Neural cell (in vitro differentiated cells): ENCODE data around the gene ARHGAP10.

Experiments used
- CTCF ChIP-seq: fragments of 450-650 bp; IDR thresholded peaks from 2 replicates; pipeline ENCODE4 v1.5.1; 2014; ENCODE audit warnings: antibody characterized with exemption, mild to moderate bottlenecking, moderate library complexity; ENCODE audit not compliant: poor library complexity, severe bottlenecking
- EP300 ChIP-seq: fragments of 450-650 bp; conservative IDR thresholded peaks from 2 replicates; pipeline ENCODE4 v1.6.1; 2014; ENCODE audit warnings: antibody characterized with exemption, mild to moderate bottlenecking, moderate library complexity; ENCODE audit not compliant: poor library complexity, severe bottlenecking
- EZH2 ChIP-seq: fragments of 200-600, 300-800 bp; shearing (Covaris generic), sonication (generic); IDR thresholded peaks from 2 replicates; pipeline ENCODE4 v1.6.1; 2014; ENCODE audit warnings: antibody characterized with exemption, low read length, borderline replicate concordance, mild to moderate bottlenecking; ENCODE audit not compliant: insufficient read depth, poor library complexity, severe bottlenecking
- POLR2AphosphoS5 ChIP-seq: IDR thresholded peaks from 2 replicates; pipeline ENCODE4 v1.6.1; 2012
- RAD21 ChIP-seq: fragments of 450-650 bp; conservative IDR thresholded peaks from 2 replicates; pipeline ENCODE4 v1.6.1; 2014; ENCODE audit warnings: antibody characterized with exemption, mild to moderate bottlenecking, moderate library complexity
- TAF1 ChIP-seq: IDR thresholded peaks from 2 replicates; pipeline ENCODE4 v1.6.1; 2012; ENCODE audit warnings: low read depth

- TF ChIP-seq CTCF (no peak), POLR2AphosphoS5 (no peak), TAF1 (no peak), RAD21 (no peak), EZH2 (no peak), EP300 (no peak)
Observed at GRCh38 chr4:148057516-148057915, 325.6 kb downstream of the ARHGAP10 start.
